NCI-H2029 treated with DMSO at 0.1 percent for 48 hours (cell line): ENCODE data around the gene STPG3.
"Not testable (repeated sequence)": the region's sequence is repeated elsewhere in the genome, so short reads cannot be mapped to it uniquely, and the experiment has no call there.

ENCODE experiments used
- DNase-seq: peaks from one replicate; lab custom pipeline; 2025; lab: John Stamatoyannopoulos, UW

STPG3 gene

GRCh38 chr9:137234055-137234697, 16.9 kb upstream of the STPG3 start:
- no peak for DNase-seq

- no peak for DNase-seq
Measured at GRCh38 chr9:137234758-137235423, 16.2 kb upstream of the STPG3 start.

GRCh38 chr9:137235424-137236237, 15.5 kb upstream of the STPG3 start:
- DNase-seq, result no peak

- DNase-seq, result peak; percentile 52
Measured at GRCh38 chr9:137236238-137236935, 14.7 kb upstream of the STPG3 start.

- peak; percentile 26 for DNase-seq
Measured at GRCh38 chr9:137236936-137237421, 14.1 kb upstream of the STPG3 start.

GRCh38 chr9:137237759-137238726, 13.0 kb upstream of the STPG3 start:
- peak; percentile 38 for DNase-seq

GRCh38 chr9:137239541-137240200, 11.4 kb upstream of the STPG3 start:
- not testable (repeated sequence) for DNase-seq

- DNase-seq, result no peak
Measured at GRCh38 chr9:137240318-137240840, 10.7 kb upstream of the STPG3 start.

GRCh38 chr9:137240841-137241489, 10.1 kb upstream of the STPG3 start, which contains the start of gene TUBB4B:
TUBB4B (plus strand) TSS chr9:137241287; CDS start chr9:137241361, 74 bp downstream.
- peak; percentile 98 for DNase-seq

GRCh38 chr9:137241490-137242268, 9.4 kb upstream of the STPG3 start:
- no peak for DNase-seq

GRCh38 chr9:137242269-137243203, 8.6 kb upstream of the STPG3 start:
- DNase-seq, result no peak

- DNase-seq, result not testable (repeated sequence)
Measured at GRCh38 chr9:137243266-137243625, 7.8 kb upstream of the STPG3 start.

- no peak for DNase-seq
Measured at GRCh38 chr9:137243626-137244485, 7.2 kb upstream of the STPG3 start.

- no peak for DNase-seq
Measured at GRCh38 chr9:137244486-137245449, 6.3 kb upstream of the STPG3 start.
